GM12873 (cell line): ENCODE data around the gene KLK15.

ENCODE experiments used
- CTCF ChIP-seq: IDR thresholded peaks from 2 replicates; pipeline ENCODE4 v1.5.1; 2012; ENCODE audit warnings: low read depth, mild to moderate bottlenecking, moderate library complexity, low read length, control low read depth; ENCODE audit not compliant: insufficient read depth; ENCODE audit errors: missing control alignments

Gene KLK15

GRCh38 chr19:50835103-50835784 lies 1.9 kb upstream of the KLK15 start:
- TF ChIP-seq CTCF = no peak

- TF ChIP-seq CTCF = no peak
Measured at GRCh38 chr19:50833802-50834167, 411 bp upstream of the KLK15 start.

GRCh38 chr19:50832666-50833065 lies 708 bp downstream of the KLK15 start:
- TF ChIP-seq CTCF = no peak

- TF ChIP-seq CTCF = no peak
Measured at GRCh38 chr19:50831026-50831396, 2.4 kb downstream of the KLK15 start.

- TF ChIP-seq CTCF = no peak
Measured at GRCh38 chr19:50830266-50831025, 2.9 kb downstream of the KLK15 start.

GRCh38 chr19:50829801-50830200 lies 3.6 kb downstream of the KLK15 start:
- TF ChIP-seq CTCF = no peak

- no peak for TF ChIP-seq CTCF
Measured at GRCh38 chr19:50827476-50827875, 5.9 kb downstream of the KLK15 start.
